ENCODE results near the gene AMIGO3. TPM values are rescaled to one million over a fixed set of nuclear protein-coding genes. Genes with fewer than 3 reads are reported as not detected.
A peak's percentile ranks its signal among the peaks of the same experiment; 100 is the strongest.

AMIGO3 gene
- total and polyA plus RNA-seq, 2 experiments from 2014 or later: 2.6 to 5.2 TPM

GRCh38 chr3:49706456-49707112 is 12.9 kb downstream of the AMIGO3 start:
- H3K9me3 ChIP-seq (ENCODE audit: low read depth): no peaks in the 10 kb centered on the region
- DNase-seq (ENCODE audit: low read depth in 1 of 2, low spot score in 1 of 2): no peak
- H3K36me3 ChIP-seq: no peaks in the 10 kb centered on the region
- no peak for TF ChIP-seq CTCF (IDR thresholded peaks at IDR 0.05; ENCODE audit: low read depth, low read length)
- no peak overlapping the region for H3K27ac ChIP-seq
- H3K4me1 ChIP-seq (ENCODE audit: low read depth): no peaks in the 10 kb centered on the region
- H3K27me3 ChIP-seq: no peaks in the 10 kb centered on the region
- H3K4me3 ChIP-seq: no peak overlapping the region

- Histone ChIP-seq H3K27ac (no peak overlapping the region), H3K36me3 (no peaks in the 10 kb centered on the region), H3K4me3 (no peak overlapping the region), H3K9me3 (ENCODE audit: low read depth) (no peaks in the 10 kb centered on the region), H3K4me1 (ENCODE audit: low read depth) (no peaks in the 10 kb centered on the region), H3K27me3 (no peaks in the 10 kb centered on the region)
- DNase-seq (ENCODE audit: low read depth in 1 of 2, low spot score in 1 of 2): no peak
- no peak for TF ChIP-seq CTCF (IDR thresholded peaks at IDR 0.05; ENCODE audit: low read depth, low read length)
These were observed 14.0 kb downstream of the AMIGO3 start for GRCh38 chr3:49705390-49705960.

- no peaks in the 10 kb centered on the region for H3K27me3 ChIP-seq
- no peak for DNase-seq (ENCODE audit: low read depth in 1 of 2, low spot score in 1 of 2)
- no peak overlapping the region for H3K4me3 ChIP-seq
- no peaks in the 10 kb centered on the region for H3K36me3 ChIP-seq
- H3K9me3 ChIP-seq (ENCODE audit: low read depth): no peaks in the 10 kb centered on the region
- H3K4me1 ChIP-seq (ENCODE audit: low read depth): no peaks in the 10 kb centered on the region
- no peak for TF ChIP-seq CTCF (IDR thresholded peaks at IDR 0.05; ENCODE audit: low read depth, low read length)
- H3K27ac ChIP-seq: no peak overlapping the region
These were observed 14.9 kb downstream of the AMIGO3 start for GRCh38 chr3:49704629-49705028.

- no peaks in the 10 kb centered on the region for H3K4me1 ChIP-seq (ENCODE audit: low read depth)
- no peaks in the 10 kb centered on the region for H3K9me3 ChIP-seq (ENCODE audit: low read depth)
- H3K36me3 ChIP-seq: no peaks in the 10 kb centered on the region
- no peak for TF ChIP-seq CTCF (IDR thresholded peaks at IDR 0.05; ENCODE audit: low read depth, low read length)
- H3K27me3 ChIP-seq: no peaks in the 10 kb centered on the region
- no peak overlapping the region for H3K27ac ChIP-seq
- H3K4me3 ChIP-seq: no peak overlapping the region
- no peak for DNase-seq (ENCODE audit: low read depth in 1 of 2, low spot score in 1 of 2)
These were observed 15.5 kb downstream of the AMIGO3 start for GRCh38 chr3:49703956-49704355.

GRCh38 chr3:49703443-49703927 is 16.0 kb downstream of the AMIGO3 start:
- no peaks in the 10 kb centered on the region for H3K4me1 ChIP-seq (ENCODE audit: low read depth)
- no peaks in the 10 kb centered on the region for H3K36me3 ChIP-seq
- TF ChIP-seq CTCF (IDR thresholded peaks at IDR 0.05; ENCODE audit: low read depth, low read length): peak; percentile 87
- no peak overlapping the region for H3K27ac ChIP-seq
- no peak overlapping the region for H3K4me3 ChIP-seq
- no peaks in the 10 kb centered on the region for H3K27me3 ChIP-seq
- peak; percentile 68 to 72 for DNase-seq (ENCODE audit: low read depth in 1 of 2, low spot score in 1 of 2)
- H3K9me3 ChIP-seq (ENCODE audit: low read depth): no peaks in the 10 kb centered on the region
